Suprapubic skin (tissue), 4 donors: ENCODE data around the gene MIXL1. TPM values are rescaled to one million over a fixed set of nuclear protein-coding genes. Genes with fewer than 3 reads are reported as not detected.

Experiments used
- DNase-seq, 2 donors: peaks; one replicate each; pipeline ENCODE4 v3.0.0-alpha.2; 2019; ENCODE audit warnings: low spot score in 2 of 2
- H3K27ac ChIP-seq: fragments of 200-600 bp; sonication (generic); one replicate; pipeline ENCODE4 v1.5.1; 2019
- H3K27me3 ChIP-seq: fragments of 200-600 bp; sonication (generic); one replicate; pipeline ENCODE4 v1.5.1; 2019
- H3K36me3 ChIP-seq: fragments of 200-600 bp; sonication (generic); one replicate; pipeline ENCODE4 v1.5.1; 2019
- H3K4me1 ChIP-seq: fragments of 200-600 bp; sonication (generic); one replicate; pipeline ENCODE4 v1.5.1; 2019
- H3K4me3 ChIP-seq: fragments of 200-600 bp; sonication (generic); one replicate; pipeline ENCODE4 v1.5.1; 2019; ENCODE audit warnings: mild to moderate bottlenecking
- H3K9me3 ChIP-seq: fragments of 200-600 bp; sonication (generic); one replicate; pipeline ENCODE4 v1.5.1; 2019
- CTCF ChIP-seq, 2 donors: fragments of 200-600 bp in 1 of 2; fragments of 450-650 bp in 1 of 2; sonication (generic) in 1 of 2; IDR thresholded peaks; one replicate each; pipeline ENCODE4 v1.5.1; 2016 to 2019; ENCODE audit warnings: antibody characterized with exemption in 2 of 2, mild to moderate bottlenecking in 1 of 2, moderate library complexity in 1 of 2
- EP300 ChIP-seq: sonication (generic); formaldehyde crosslinking; IDR thresholded peaks from one replicate; pipeline ENCODE4 v1.6.1; 2017; ENCODE audit warnings: antibody characterized with exemption
- POLR2A ChIP-seq, 2 donors: fragments of 450-650 bp; IDR thresholded peaks; one replicate each; pipeline ENCODE4 v1.6.1; 2017; ENCODE audit warnings: antibody characterized with exemption in 2 of 2, mild to moderate bottlenecking in 2 of 2, moderate library complexity in 2 of 2
- POLR2AphosphoS5 ChIP-seq, 3 donors: sonication (generic); formaldehyde crosslinking; IDR thresholded peaks; one replicate each; pipeline ENCODE4 v1.6.1; 2017; ENCODE audit warnings: antibody characterized with exemption in 3 of 3
- WGBS: methylation state at CpG from one replicate; pipeline ENCODE4 v1.1.5; 2018; 5-methylcytosine and 5-hydroxymethylcytosine counted together
- total RNA-seq, 4 donors: library from RNA; depleted of rRNA; stranded (reverse); fragments of >200 nt; gene quantifications; one replicate each; pipeline ENCODE4 v1.1.0, GENCODE V29; 2016

Gene MIXL1
- total RNA-seq, 4 donors from 2014 or later = 0.45 TPM; not detected in 3

- TF ChIP-seq EP300 = no peak
- no peak for TF ChIP-seq POLR2A (IDR thresholded peaks at IDR 0.05)
- TF ChIP-seq POLR2AphosphoS5 (IDR thresholded peaks at IDR 0.05) = no peak
- TF ChIP-seq CTCF (IDR thresholded peaks at IDR 0.05) = no peak
- no peak overlapping the region for H3K27ac ChIP-seq
- peak overlapping the region; percentile 52 for H3K4me3 ChIP-seq
- H3K27me3 ChIP-seq = peaks cover 26% of the 10 kb centered on the region
- no peaks in the 10 kb centered on the region for H3K9me3 ChIP-seq
- peaks cover 12% of the 10 kb centered on the region for H3K4me1 ChIP-seq
- no peak for DNase-seq
- WGBS = 2% methylated on average over 26 of the region's 55 CpGs
- H3K36me3 ChIP-seq = no peaks in the 10 kb centered on the region
Observed at GRCh38 chr1:226223786-226224244, 351 bp downstream of the MIXL1 start.

- H3K4me1 ChIP-seq = peaks cover 12% of the 10 kb centered on the region
- 97% methylated on average over 3 of the region's 3 CpGs for WGBS
- no peak overlapping the region for H3K27ac ChIP-seq
- H3K36me3 ChIP-seq = peaks cover 3% of the 10 kb centered on the region
- peaks cover 26% of the 10 kb centered on the region for H3K27me3 ChIP-seq
- H3K9me3 ChIP-seq = no peaks in the 10 kb centered on the region
- no peak for DNase-seq
- TF ChIP-seq EP300 (no peak), CTCF (IDR thresholded peaks at IDR 0.05) (no peak), POLR2AphosphoS5 (IDR thresholded peaks at IDR 0.05) (no peak), POLR2A (IDR thresholded peaks at IDR 0.05) (no peak)
- no peak overlapping the region for H3K4me3 ChIP-seq
Observed at GRCh38 chr1:226226601-226227000, 3.1 kb downstream of the MIXL1 start.

- Histone ChIP-seq H3K27ac (no peak overlapping the region), H3K36me3 (peaks cover 16% of the 10 kb centered on the region), H3K4me1 (no peaks in the 10 kb centered on the region), H3K27me3 (no peaks in the 10 kb centered on the region), H3K9me3 (no peaks in the 10 kb centered on the region), H3K4me3 (no peak overlapping the region)
- TF ChIP-seq EP300 (no peak), CTCF (IDR thresholded peaks at IDR 0.05) (no peak), POLR2A (IDR thresholded peaks at IDR 0.05) (no peak), POLR2AphosphoS5 (IDR thresholded peaks at IDR 0.05) (no peak)
- 89% methylated on average over 6 of the region's 6 CpGs for WGBS
- DNase-seq = no peak
Observed at GRCh38 chr1:226233293-226233692, 9.8 kb downstream of the MIXL1 start.

- Histone ChIP-seq H3K4me1 (no peaks in the 10 kb centered on the region), H3K27ac (no peak overlapping the region), H3K36me3 (peaks cover 16% of the 10 kb centered on the region), H3K4me3 (no peak overlapping the region), H3K9me3 (no peaks in the 10 kb centered on the region), H3K27me3 (no peaks in the 10 kb centered on the region)
- no peak for TF ChIP-seq CTCF (IDR thresholded peaks at IDR 0.05)
- no peak for TF ChIP-seq EP300
- TF ChIP-seq POLR2AphosphoS5 (IDR thresholded peaks at IDR 0.05) = no peak
- no peak for TF ChIP-seq POLR2A (IDR thresholded peaks at IDR 0.05)
- no peak for DNase-seq
- WGBS = 95% methylated on average over 3 of the region's 3 CpGs
Observed at GRCh38 chr1:226233806-226234205, 10.3 kb downstream of the MIXL1 start.

- Histone ChIP-seq H3K36me3 (peaks cover 13% of the 10 kb centered on the region), H3K4me1 (no peaks in the 10 kb centered on the region), H3K9me3 (no peaks in the 10 kb centered on the region), H3K27me3 (no peaks in the 10 kb centered on the region), H3K27ac (no peak overlapping the region), H3K4me3 (no peak overlapping the region)
- WGBS = 85% methylated on average over 1 of the region's 1 CpG
- TF ChIP-seq CTCF (IDR thresholded peaks at IDR 0.05) (no peak), POLR2A (IDR thresholded peaks at IDR 0.05) (no peak), EP300 (no peak), POLR2AphosphoS5 (IDR thresholded peaks at IDR 0.05) (no peak)
- DNase-seq = no peak
Observed at GRCh38 chr1:226236826-226237225, 13.4 kb downstream of the MIXL1 start.
